ENCODE data around the gene ERMARD.

ERMARD gene

GRCh38 chr6:169827290-169827717 lies 75.9 kb downstream of the ERMARD start:
- no peak for DNase-seq (ENCODE audit: low read depth)
- TF ChIP-seq, protein P1, sequence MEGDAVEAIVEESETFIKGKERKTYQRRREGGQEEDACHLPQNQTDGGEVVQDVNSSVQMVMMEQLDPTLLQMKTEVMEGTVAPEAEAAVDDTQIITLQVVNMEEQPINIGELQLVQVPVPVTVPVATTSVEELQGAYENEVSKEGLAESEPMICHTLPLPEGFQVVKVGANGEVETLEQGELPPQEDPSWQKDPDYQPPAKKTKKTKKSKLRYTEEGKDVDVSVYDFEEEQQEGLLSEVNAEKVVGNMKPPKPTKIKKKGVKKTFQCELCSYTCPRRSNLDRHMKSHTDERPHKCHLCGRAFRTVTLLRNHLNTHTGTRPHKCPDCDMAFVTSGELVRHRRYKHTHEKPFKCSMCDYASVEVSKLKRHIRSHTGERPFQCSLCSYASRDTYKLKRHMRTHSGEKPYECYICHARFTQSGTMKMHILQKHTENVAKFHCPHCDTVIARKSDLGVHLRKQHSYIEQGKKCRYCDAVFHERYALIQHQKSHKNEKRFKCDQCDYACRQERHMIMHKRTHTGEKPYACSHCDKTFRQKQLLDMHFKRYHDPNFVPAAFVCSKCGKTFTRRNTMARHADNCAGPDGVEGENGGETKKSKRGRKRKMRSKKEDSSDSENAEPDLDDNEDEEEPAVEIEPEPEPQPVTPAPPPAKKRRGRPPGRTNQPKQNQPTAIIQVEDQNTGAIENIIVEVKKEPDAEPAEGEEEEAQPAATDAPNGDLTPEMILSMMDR (IDR thresholded peaks at IDR 0.05; ENCODE audit: control insufficient read depth, extremely low read depth, insufficient read depth): no peak
- H3K4me3 ChIP-seq (ENCODE audit: low read depth, low read length): no peak overlapping the region

DNA sequence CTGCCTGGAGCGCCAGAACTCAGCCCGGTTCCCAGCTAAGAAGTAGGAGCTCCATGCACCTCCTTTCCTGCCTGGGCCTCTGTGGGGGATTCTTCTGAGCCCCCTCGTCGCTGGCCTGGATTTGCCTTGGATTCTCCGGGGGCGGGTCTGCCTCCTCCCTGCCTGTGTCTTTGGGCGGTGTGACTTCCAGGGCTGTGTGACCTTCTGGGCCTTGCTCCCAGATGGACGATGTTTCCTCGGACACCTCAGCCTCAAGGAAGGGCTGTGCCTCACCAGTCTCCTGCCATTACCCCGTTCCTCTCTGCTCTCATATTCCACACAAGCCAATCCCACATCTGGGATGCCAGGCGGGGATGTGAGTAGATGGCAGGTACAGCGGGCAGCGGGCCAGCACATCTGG lies 76.8 kb downstream of the ERMARD start:
- no peak for DNase-seq (ENCODE audit: low read depth)
- TF ChIP-seq, protein P1 (IDR thresholded peaks at IDR 0.05; ENCODE audit: control insufficient read depth, extremely low read depth, insufficient read depth): no peak
- no peak overlapping the region for H3K4me3 ChIP-seq (ENCODE audit: low read depth, low read length)

- no peak overlapping the region for H3K4me3 ChIP-seq (ENCODE audit: low read depth, low read length)
- TF ChIP-seq, protein P1 (IDR thresholded peaks at IDR 0.05; ENCODE audit: control insufficient read depth, extremely low read depth, insufficient read depth): no peak
- no peak for DNase-seq (ENCODE audit: low read depth)
These were observed 78.4 kb downstream of the ERMARD start for GRCh38 chr6:169829786-169830185.

- H3K4me3 ChIP-seq (ENCODE audit: low read depth, low read length): no peak overlapping the region
- TF ChIP-seq, protein P1 (IDR thresholded peaks at IDR 0.05; ENCODE audit: control insufficient read depth, extremely low read depth, insufficient read depth): no peak
- no peak for DNase-seq (ENCODE audit: low read depth)
These were observed 79.5 kb downstream of the ERMARD start for GRCh38 chr6:169830876-169831275.
